Suppressor macrophage (primary cell): Measurements from ENCODE around the gene ZFPL1.

ENCODE experiments used
- DNase-seq, 4 experiments: peaks; one replicate each; pipeline ENCODE4 v3.0.0-alpha.2; 2020 to 2022
- total RNA-seq, 17 experiments: gene quantifications; one replicate each; lab custom pipeline; 2026; ENCODE audit warnings: mixed read lengths in 6 of 17, inconsistent platforms in 3 of 17; lab: John Stamatoyannopoulos, UW

Gene ZFPL1
- 11.5 to 34.0 (median 20.5) reads per million in 17 experiments for total RNA-seq

- DNase-seq, result peak; percentile 98 to 99 (median 98)
Measured at GRCh38 chr11:65083834-65084597, at the start of gene ZFPL1, which contains the start of gene CDCA5. Gene ZFPL1, plus strand, starts transcription at chr11:65084222. Its CDS starts 477 bp downstream, at chr11:65084699. Gene CDCA5, minus strand, starts transcription at chr11:65084040. Its CDS starts 62 bp downstream, at chr11:65083978.

GRCh38 chr11:65034423-65034822, 49.6 kb upstream of the ZFPL1 start:
- no peak for DNase-seq

- DNase-seq, result no peak
Measured at GRCh38 chr11:65035579-65035978, 48.4 kb upstream of the ZFPL1 start.

- no peak for DNase-seq
Measured at GRCh38 chr11:65036931-65037330, 47.1 kb upstream of the ZFPL1 start.

- no peak for DNase-seq
Measured at GRCh38 chr11:65040520-65040846, 43.5 kb upstream of the ZFPL1 start.

- peak; percentile 93 to 96 (median 95) for DNase-seq
Measured at GRCh38 chr11:65040847-65041622, 43.0 kb upstream of the ZFPL1 start, which contains the start of gene SAC3D1. Gene SAC3D1, plus strand, starts transcription at chr11:65041210. Its CDS starts 83 bp downstream, at chr11:65041293.

GRCh38 chr11:65042891-65043290, 41.1 kb upstream of the ZFPL1 start:
- DNase-seq, result no peak

GRCh38 chr11:65043881-65044501, 40.0 kb upstream of the ZFPL1 start:
- DNase-seq, result peak; percentile 90 to 96 (median 94)

- no peak for DNase-seq
Measured at GRCh38 chr11:65045061-65045460, 39.0 kb upstream of the ZFPL1 start.

- DNase-seq, result no peak
Measured at GRCh38 chr11:65045728-65046127, 38.3 kb upstream of the ZFPL1 start.

- peak in 1 of 4 experiments; percentile 13 for DNase-seq
Measured at GRCh38 chr11:65047581-65048422, 36.2 kb upstream of the ZFPL1 start.

- DNase-seq, result no peak
Measured at GRCh38 chr11:65051398-65051858, 32.6 kb upstream of the ZFPL1 start.

GRCh38 chr11:65053827-65054508, 30.1 kb upstream of the ZFPL1 start:
- peak in 3 of 4 experiments; percentile 21 to 33 (median 24) for DNase-seq

- DNase-seq, result no peak
Measured at GRCh38 chr11:65055538-65055937, 28.5 kb upstream of the ZFPL1 start.

- no peak for DNase-seq
Measured at GRCh38 chr11:65056999-65057398, 27.0 kb upstream of the ZFPL1 start.

- DNase-seq, result no peak
Measured at GRCh38 chr11:65057526-65057925, 26.5 kb upstream of the ZFPL1 start.

- DNase-seq, result no peak
Measured at GRCh38 chr11:65058012-65058411, 26.0 kb upstream of the ZFPL1 start.

GRCh38 chr11:65058419-65059054, 25.5 kb upstream of the ZFPL1 start, which contains the start of gene NAALADL1:
Gene NAALADL1, minus strand, starts transcription at chr11:65058553. Its CDS starts 32 bp downstream, at chr11:65058521.
- no peak for DNase-seq

GRCh38 chr11:65059523-65059922, 24.5 kb upstream of the ZFPL1 start:
- DNase-seq, result no peak

- no peak for DNase-seq
Measured at GRCh38 chr11:65059959-65060824, 23.8 kb upstream of the ZFPL1 start.
